MM.1S (cell line): ENCODE data around the gene METTL25B.
A peak's percentile ranks its signal among the peaks of the same experiment; 100 is the strongest.

ENCODE experiments used
- DNase-seq: peaks from one replicate; pipeline ENCODE4 v3.0.0-alpha.2; 2015
- H2AFZ ChIP-seq: fragments of 300-600 bp; sonication (generic); 2 replicates; pipeline ENCODE4 v1.6.0; 2016; ENCODE audit warnings: antibody characterized with exemption, low read length
- H3F3A ChIP-seq: fragments of 300-600 bp; sonication (generic); 2 replicates; pipeline ENCODE4 v1.6.1; 2016; ENCODE audit warnings: mild to moderate bottlenecking, antibody characterized with exemption, low read length, moderate library complexity, mixed read lengths; ENCODE audit not compliant: insufficient read depth
- H3K27ac ChIP-seq: fragments of 300-600 bp; sonication (generic); 2 replicates; pipeline ENCODE4 v1.5.1; 2016; ENCODE audit warnings: mild to moderate bottlenecking, low read length
- H3K27me3 ChIP-seq: fragments of 300-600 bp; sonication (generic); replicated peaks from 2 replicates; pipeline ENCODE4 v1.6.0; 2016; ENCODE audit warnings: low read length; ENCODE audit not compliant: insufficient read depth
- H3K36me3 ChIP-seq: fragments of 300-600 bp; sonication (generic); replicated peaks from 2 replicates; pipeline ENCODE4 v1.6.1; 2016; ENCODE audit warnings: mild to moderate bottlenecking, low read length, mixed read lengths; ENCODE audit not compliant: insufficient read depth
- H3K4me1 ChIP-seq: fragments of 300-600 bp; sonication (generic); 2 replicates; pipeline ENCODE4 v1.6.1; 2016; ENCODE audit warnings: low read length, mixed read lengths
- H3K4me2 ChIP-seq: fragments of 300-600 bp; sonication (generic); 2 replicates; pipeline ENCODE4 v1.6.0; 2016; ENCODE audit warnings: low read depth, low read length
- H3K4me3 ChIP-seq: fragments of 300-600 bp; sonication (generic); 2 replicates; pipeline ENCODE4 v1.5.1; 2016; ENCODE audit warnings: low read length, mixed read lengths
- H3K79me2 ChIP-seq: fragments of 300-600 bp; sonication (generic); 2 replicates; pipeline ENCODE4 v1.6.1; 2016; ENCODE audit warnings: mixed run types, low read length, mixed read lengths
- H3K9ac ChIP-seq: fragments of 300-600 bp; sonication (generic); 2 replicates; pipeline ENCODE4 v1.6.1; 2016; ENCODE audit warnings: low read length, mixed read lengths
- H3K9me2 ChIP-seq: fragments of 300-600 bp; sonication (generic); replicated peaks from 2 replicates; pipeline ENCODE4 v1.6.1; 2016; ENCODE audit warnings: mild to moderate bottlenecking, low read length, mixed read lengths; ENCODE audit not compliant: insufficient read depth
- H3K9me3 ChIP-seq: fragments of 300-600 bp; sonication (generic); replicated peaks from 2 replicates; pipeline ENCODE4 v1.6.1; 2016; ENCODE audit warnings: mild to moderate bottlenecking, low read length, mixed read lengths; ENCODE audit not compliant: insufficient read depth
- H4K20me1 ChIP-seq: fragments of 300-600 bp; sonication (generic); 2 replicates; pipeline ENCODE4 v1.6.1; 2016; ENCODE audit warnings: mild to moderate bottlenecking, low read length, moderate library complexity, mixed read lengths; ENCODE audit not compliant: insufficient read depth
- EZH2 ChIP-seq: fragments of 300-600 bp; sonication (generic); optimal IDR thresholded peaks from 2 replicates; pipeline ENCODE3; 2017; ENCODE audit warnings: low read depth, mild to moderate bottlenecking, antibody characterized with exemption, low read length, mixed read lengths
- EZH2phosphoT487 ChIP-seq: fragments of 300-600 bp; sonication (generic); IDR thresholded peaks from 2 replicates; pipeline ENCODE4 v1.6.1; 2018; ENCODE audit warnings: antibody characterized with exemption, low read length
- TF ChIP-seq, protein P1 (sequence below): fragments of 300-600 bp; sonication (generic); IDR thresholded peaks from 2 replicates; pipeline ENCODE4 v1.5.1; 2016; ENCODE audit warnings: antibody characterized with exemption, low read length, mixed read lengths

The METTL25B gene

DNA sequence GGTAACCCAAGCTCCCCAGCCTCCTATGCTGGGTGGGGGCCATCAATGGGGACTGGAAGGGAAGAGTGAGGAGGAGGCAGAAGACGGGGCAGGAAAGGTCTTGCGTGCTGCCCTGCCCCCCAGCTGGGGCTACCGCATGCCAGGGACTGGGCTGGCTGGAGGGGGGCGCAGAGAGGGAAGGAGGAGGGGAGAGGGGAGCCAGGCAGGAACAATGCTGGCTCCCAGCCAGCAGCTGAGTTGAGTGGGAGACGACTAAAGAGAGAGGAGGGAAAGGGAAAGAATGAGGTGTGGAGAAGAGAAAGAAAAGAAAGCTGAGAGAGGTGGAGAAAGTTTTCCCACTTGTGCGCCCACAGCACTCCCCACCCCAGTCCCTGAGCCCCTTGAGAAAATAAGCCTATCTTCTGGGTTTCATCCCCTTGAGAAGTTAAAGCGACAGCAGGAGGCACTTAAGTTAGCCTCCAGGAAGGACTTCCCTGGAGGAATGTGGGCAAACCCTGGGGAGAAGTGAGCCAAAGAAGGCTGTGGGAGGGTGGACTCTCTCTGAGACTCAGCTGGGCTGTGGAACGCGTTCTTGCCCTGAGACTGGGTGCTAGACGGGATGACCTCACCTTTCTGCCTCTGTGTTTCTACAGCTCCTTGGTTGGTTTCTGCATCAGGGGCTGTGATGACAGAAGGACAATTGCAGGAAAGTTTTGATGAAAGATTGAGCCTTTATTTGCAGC is 38.2 kb upstream of the METTL25B start:
- Histone ChIP-seq H4K20me1 (no peaks in the 10 kb centered on the region), H3K4me1 (no peaks in the 10 kb centered on the region), H3K9me3 (no peaks in the 10 kb centered on the region), H3F3A (no peaks in the 10 kb centered on the region), H3K4me2 (peak overlapping the region; percentile 31; the same call in 1 of the 2 replicates), H3K27ac (no peak overlapping the region), H2AFZ (no peak overlapping the region), H3K4me3 (no peak overlapping the region), H3K79me2 (no peaks in the 10 kb centered on the region), H3K27me3 (peaks cover 69% of the 10 kb centered on the region), H3K9ac (no peak overlapping the region), H3K36me3 (no peaks in the 10 kb centered on the region), H3K9me2 (no peaks in the 10 kb centered on the region)
- TF ChIP-seq, protein P1, sequence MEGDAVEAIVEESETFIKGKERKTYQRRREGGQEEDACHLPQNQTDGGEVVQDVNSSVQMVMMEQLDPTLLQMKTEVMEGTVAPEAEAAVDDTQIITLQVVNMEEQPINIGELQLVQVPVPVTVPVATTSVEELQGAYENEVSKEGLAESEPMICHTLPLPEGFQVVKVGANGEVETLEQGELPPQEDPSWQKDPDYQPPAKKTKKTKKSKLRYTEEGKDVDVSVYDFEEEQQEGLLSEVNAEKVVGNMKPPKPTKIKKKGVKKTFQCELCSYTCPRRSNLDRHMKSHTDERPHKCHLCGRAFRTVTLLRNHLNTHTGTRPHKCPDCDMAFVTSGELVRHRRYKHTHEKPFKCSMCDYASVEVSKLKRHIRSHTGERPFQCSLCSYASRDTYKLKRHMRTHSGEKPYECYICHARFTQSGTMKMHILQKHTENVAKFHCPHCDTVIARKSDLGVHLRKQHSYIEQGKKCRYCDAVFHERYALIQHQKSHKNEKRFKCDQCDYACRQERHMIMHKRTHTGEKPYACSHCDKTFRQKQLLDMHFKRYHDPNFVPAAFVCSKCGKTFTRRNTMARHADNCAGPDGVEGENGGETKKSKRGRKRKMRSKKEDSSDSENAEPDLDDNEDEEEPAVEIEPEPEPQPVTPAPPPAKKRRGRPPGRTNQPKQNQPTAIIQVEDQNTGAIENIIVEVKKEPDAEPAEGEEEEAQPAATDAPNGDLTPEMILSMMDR = no peak
- no peak for TF ChIP-seq EZH2phosphoT487
- no peak for TF ChIP-seq EZH2
- no peak for DNase-seq

- Histone ChIP-seq H3K4me3 (no peak overlapping the region), H3K36me3 (no peaks in the 10 kb centered on the region), H3K9ac (no peak overlapping the region), H2AFZ (no peak overlapping the region), H3K9me2 (no peaks in the 10 kb centered on the region), H3F3A (no peaks in the 10 kb centered on the region), H4K20me1 (no peaks in the 10 kb centered on the region), H3K4me2 (no peak overlapping the region), H3K9me3 (no peaks in the 10 kb centered on the region), H3K79me2 (no peaks in the 10 kb centered on the region), H3K27me3 (peaks cover 64% of the 10 kb centered on the region), H3K27ac (no peak overlapping the region), H3K4me1 (no peaks in the 10 kb centered on the region)
- TF ChIP-seq EZH2 (peak; percentile 22), EZH2phosphoT487 (no peak)
- no peak for DNase-seq
These were observed 37.6 kb upstream of the METTL25B start for GRCh38 chr1:156690675-156691036.

DNA sequence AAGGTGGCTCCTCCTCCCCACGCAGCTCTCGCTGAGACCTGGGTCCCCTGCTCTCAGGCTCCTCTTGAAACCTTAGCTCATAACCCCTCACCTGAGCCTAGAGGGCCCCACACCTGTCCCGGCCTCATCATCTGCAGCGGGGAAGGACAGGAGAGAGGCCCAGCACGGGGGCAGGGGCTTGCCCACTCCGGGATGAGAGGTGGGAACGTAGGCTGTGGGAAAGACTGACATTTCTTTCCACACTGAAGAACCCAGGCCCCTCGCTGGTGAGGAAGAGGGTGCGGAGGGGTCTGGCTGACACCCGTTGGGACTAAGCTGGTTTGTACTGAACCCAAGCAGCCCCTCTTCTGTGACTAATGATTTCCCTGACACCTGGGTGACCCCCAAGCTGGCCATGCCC is 37.1 kb upstream of the METTL25B start:
- DNase-seq = no peak
- no peaks in the 10 kb centered on the region for H3K36me3 ChIP-seq
- peaks cover 64% of the 10 kb centered on the region for H3K27me3 ChIP-seq
- H4K20me1 ChIP-seq = no peaks in the 10 kb centered on the region
- no peak overlapping the region for H3K27ac ChIP-seq
- TF ChIP-seq, protein P1 = no peak
- TF ChIP-seq EZH2 (no peak), EZH2phosphoT487 (no peak)
- no peaks in the 10 kb centered on the region for H3K9me2 ChIP-seq
- no peak overlapping the region for H3K4me3 ChIP-seq
- no peak overlapping the region for H3K9ac ChIP-seq
- no peaks in the 10 kb centered on the region for H3K79me2 ChIP-seq
- H3K4me1 ChIP-seq = no peaks in the 10 kb centered on the region
- H3F3A ChIP-seq = no peaks in the 10 kb centered on the region
- H3K4me2 ChIP-seq = no peak overlapping the region
- no peak overlapping the region for H2AFZ ChIP-seq
- H3K9me3 ChIP-seq = no peaks in the 10 kb centered on the region
